GM21717 (cell line): ENCODE data around the gene SORBS2.

Source experiments
- ATAC-seq: cut with Tn5 transposase; IDR thresholded peaks from one replicate; pipeline ENCODE4 v1.9.1; 2021; ENCODE audit warnings: mild to moderate bottlenecking, moderate library complexity; ENCODE audit not compliant: unreplicated experiment

Gene SORBS2

GRCh38 chr4:185597532-185598188, 214.3 kb downstream of the SORBS2 start:
- peak; percentile 89 for ATAC-seq

GRCh38 chr4:185592845-185593488, 219.0 kb downstream of the SORBS2 start:
- no peak for ATAC-seq

GRCh38 chr4:185592438-185592837, 219.6 kb downstream of the SORBS2 start:
- ATAC-seq = no peak

GRCh38 chr4:185591679-185592141, 220.3 kb downstream of the SORBS2 start:
- no peak for ATAC-seq

- ATAC-seq = no peak
These were observed 221.0 kb downstream of the SORBS2 start for GRCh38 chr4:185590982-185591381.

GRCh38 chr4:185589067-185589836, 222.7 kb downstream of the SORBS2 start:
- no peak for ATAC-seq

GRCh38 chr4:185587427-185588161, 224.4 kb downstream of the SORBS2 start:
- peak; percentile 97 for ATAC-seq

- ATAC-seq = peak; percentile 7
These were observed 225.0 kb downstream of the SORBS2 start for GRCh38 chr4:185587030-185587426.

- ATAC-seq = no peak
These were observed 226.8 kb downstream of the SORBS2 start for GRCh38 chr4:185585211-185585610.

GRCh38 chr4:185583813-185584212, 228.2 kb downstream of the SORBS2 start:
- ATAC-seq = no peak

GRCh38 chr4:185582651-185583400, 229.2 kb downstream of the SORBS2 start:
- ATAC-seq = no peak

- no peak for ATAC-seq
These were observed 231.3 kb downstream of the SORBS2 start for GRCh38 chr4:185580699-185581098.

- ATAC-seq = no peak
These were observed 233.7 kb downstream of the SORBS2 start for GRCh38 chr4:185578284-185578683.

- no peak for ATAC-seq
These were observed 234.7 kb downstream of the SORBS2 start for GRCh38 chr4:185576962-185577950.

GRCh38 chr4:185576314-185576961, 235.6 kb downstream of the SORBS2 start:
- no peak for ATAC-seq

GRCh38 chr4:185573651-185574199, 238.3 kb downstream of the SORBS2 start:
- no peak for ATAC-seq

- no peak for ATAC-seq
These were observed 241.3 kb downstream of the SORBS2 start for GRCh38 chr4:185570727-185571126.
